Measurements from ENCODE around the gene COL9A3.

COL9A3 gene

GRCh38 chr20:62879275-62880146, 62.7 kb downstream of the COL9A3 start:
- no peak for TF ChIP-seq CTCF (IDR thresholded peaks at IDR 0.05)

GRCh38 chr20:62880147-62880934, 63.5 kb downstream of the COL9A3 start:
- TF ChIP-seq CTCF (IDR thresholded peaks at IDR 0.05): no peak

- TF ChIP-seq CTCF (IDR thresholded peaks at IDR 0.05): no peak
These were observed 64.2 kb downstream of the COL9A3 start for GRCh38 chr20:62880935-62881661.

- TF ChIP-seq CTCF (IDR thresholded peaks at IDR 0.05): no peak
These were observed 65.0 kb downstream of the COL9A3 start for GRCh38 chr20:62881662-62882395.

- TF ChIP-seq CTCF (IDR thresholded peaks at IDR 0.05): no peak
These were observed 65.6 kb downstream of the COL9A3 start for GRCh38 chr20:62882426-62882825.

GRCh38 chr20:62884556-62884955, 67.7 kb downstream of the COL9A3 start:
- TF ChIP-seq CTCF (IDR thresholded peaks at IDR 0.05): no peak
